Activated T-helper 1 cell treated with anti-CD3 and anti-CD28 coated beads, Interleukin-12 subunit alpha, Interleukin-12 subunit beta, Interleukin-2, Interleukin-4 antibody, amounts not matched to agents 30 ng/mL and 10 ng/mL and 1 ng/mL, durations not matched to agents 14 hours and 24 hours and 36 hours (primary cell): ENCODE results near the gene RBM19. TPM values are rescaled to one million over a fixed set of nuclear protein-coding genes. Genes with fewer than 3 reads are reported as not detected.

Experiments
- DNase-seq: peaks from one replicate; pipeline ENCODE4 v3.0.0; 2021; ENCODE audit warnings: low spot score
- H3K27ac Mint-ChIP-seq: one replicate; pipeline ENCODE4 v1.8.0; 2021; ENCODE audit warnings: mild to moderate bottlenecking, mixed read lengths
- H3K27me3 Mint-ChIP-seq: one replicate; pipeline ENCODE4 v1.8.0; 2022; ENCODE audit warnings: mild to moderate bottlenecking, moderate library complexity, mixed read lengths; ENCODE audit not compliant: insufficient read depth
- H3K36me3 Mint-ChIP-seq: one replicate; pipeline ENCODE4 v1.8.0; 2021; ENCODE audit warnings: low read depth, mixed read lengths
- H3K4me1 Mint-ChIP-seq: one replicate; pipeline ENCODE4 v1.8.0; 2021; ENCODE audit warnings: low read depth, mixed read lengths
- H3K4me3 Mint-ChIP-seq: one replicate; pipeline ENCODE4 v1.8.0; 2021; ENCODE audit warnings: mild to moderate bottlenecking, moderate library complexity, mixed read lengths
- H3K9me3 Mint-ChIP-seq: one replicate; pipeline ENCODE4 v1.8.0; 2021; ENCODE audit warnings: mixed read lengths
- intact Hi-C: fragments of 100-400 bp; cut with micrococcal nuclease; formaldehyde crosslinking; loops from one replicate; pipeline ENCODE4 v1.15.1; 2024
- total RNA-seq: library from RNA; stranded (reverse); gene quantifications from 2 replicates; pipeline ENCODE4 v1.2.3, GENCODE V29; 2022

RBM19 gene
- total RNA-seq, 1 donor from 2014 or later: 102 TPM

DNA sequence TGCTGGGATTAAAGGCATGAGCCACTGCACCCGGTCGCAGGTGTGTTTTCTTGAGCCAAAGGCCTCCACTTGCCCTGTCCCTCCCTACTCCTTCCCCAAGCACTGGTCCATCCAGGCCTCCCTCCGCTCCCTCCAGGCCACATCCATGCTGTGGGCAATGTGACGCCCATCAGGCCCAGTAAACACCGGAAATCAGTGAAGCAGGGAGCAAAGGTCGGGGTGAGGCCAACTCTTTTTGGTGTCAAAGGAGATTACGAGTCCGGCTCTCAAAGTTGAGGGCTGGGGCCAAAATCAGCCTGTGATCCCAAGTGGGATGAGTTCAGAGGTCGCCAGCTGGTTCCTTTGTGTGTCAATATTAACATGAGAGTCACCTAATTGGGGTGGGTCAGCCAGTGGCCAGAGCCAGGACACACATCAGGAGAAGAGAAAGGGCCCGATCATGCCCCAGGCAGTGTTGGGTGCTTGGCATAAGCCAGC, 195.7 kb downstream of the RBM19 start:
- Mint-ChIP-seq H3K4me3 (no peak overlapping the region), H3K9me3 (no peaks in the 10 kb centered on the region), H3K36me3 (no peaks in the 10 kb centered on the region), H3K4me1 (no peaks in the 10 kb centered on the region), H3K27ac (no peak overlapping the region), H3K27me3 (no peaks in the 10 kb centered on the region)
- no peak for DNase-seq
- intact Hi-C loops: no loop called here

DNA sequence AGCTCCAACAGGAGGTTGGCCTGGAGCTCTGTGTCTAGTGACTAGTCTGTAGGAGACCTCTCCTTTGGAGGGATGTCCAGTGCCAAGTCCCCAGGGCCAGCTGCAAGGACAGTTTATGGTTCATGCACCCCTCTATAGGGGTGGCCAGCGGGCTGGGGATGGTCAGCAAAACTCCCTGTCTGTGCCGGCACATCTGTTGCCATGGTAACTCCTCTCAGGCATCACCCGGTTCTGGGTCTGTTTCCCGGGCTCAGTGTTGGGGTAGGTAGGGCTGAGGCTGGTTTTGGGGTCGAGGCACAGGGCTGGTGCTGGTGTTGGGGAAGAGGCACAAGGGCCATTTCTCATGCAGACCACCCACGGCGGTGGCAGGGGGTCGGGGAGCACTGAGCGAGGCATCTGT, 196.8 kb downstream of the RBM19 start:
- no peak for DNase-seq
- Mint-ChIP-seq H3K9me3 (no peaks in the 10 kb centered on the region), H3K4me1 (no peaks in the 10 kb centered on the region), H3K4me3 (no peak overlapping the region), H3K27ac (no peak overlapping the region), H3K36me3 (no peaks in the 10 kb centered on the region), H3K27me3 (no peaks in the 10 kb centered on the region)
- intact Hi-C loops: no loop called here

DNA sequence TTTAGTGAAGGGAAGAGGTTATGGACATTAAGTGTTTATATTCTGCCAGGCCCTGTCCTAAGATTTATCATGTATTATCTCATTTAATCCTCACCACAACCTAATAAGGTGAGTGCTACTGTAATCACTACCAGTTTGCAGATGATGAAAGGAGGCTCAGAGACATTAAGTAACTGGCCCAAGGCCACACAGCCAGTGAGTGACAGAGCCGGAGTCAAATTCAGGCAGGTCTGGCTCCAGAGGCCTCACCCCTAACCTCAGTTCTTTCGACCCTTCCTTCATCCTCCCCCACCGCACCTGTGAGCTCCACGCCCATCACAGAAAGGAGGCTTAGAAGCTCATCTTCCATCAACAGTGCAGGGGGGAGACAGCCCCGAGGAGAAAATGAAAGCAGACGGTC, 197.3 kb downstream of the RBM19 start:
- H3K27ac Mint-ChIP-seq: no peak overlapping the region
- H3K9me3 Mint-ChIP-seq: no peaks in the 10 kb centered on the region
- DNase-seq: no peak
- no peaks in the 10 kb centered on the region for H3K27me3 Mint-ChIP-seq
- no peaks in the 10 kb centered on the region for H3K36me3 Mint-ChIP-seq
- H3K4me3 Mint-ChIP-seq: no peak overlapping the region
- H3K4me1 Mint-ChIP-seq: no peaks in the 10 kb centered on the region
- intact Hi-C loops: no loop called here

DNA sequence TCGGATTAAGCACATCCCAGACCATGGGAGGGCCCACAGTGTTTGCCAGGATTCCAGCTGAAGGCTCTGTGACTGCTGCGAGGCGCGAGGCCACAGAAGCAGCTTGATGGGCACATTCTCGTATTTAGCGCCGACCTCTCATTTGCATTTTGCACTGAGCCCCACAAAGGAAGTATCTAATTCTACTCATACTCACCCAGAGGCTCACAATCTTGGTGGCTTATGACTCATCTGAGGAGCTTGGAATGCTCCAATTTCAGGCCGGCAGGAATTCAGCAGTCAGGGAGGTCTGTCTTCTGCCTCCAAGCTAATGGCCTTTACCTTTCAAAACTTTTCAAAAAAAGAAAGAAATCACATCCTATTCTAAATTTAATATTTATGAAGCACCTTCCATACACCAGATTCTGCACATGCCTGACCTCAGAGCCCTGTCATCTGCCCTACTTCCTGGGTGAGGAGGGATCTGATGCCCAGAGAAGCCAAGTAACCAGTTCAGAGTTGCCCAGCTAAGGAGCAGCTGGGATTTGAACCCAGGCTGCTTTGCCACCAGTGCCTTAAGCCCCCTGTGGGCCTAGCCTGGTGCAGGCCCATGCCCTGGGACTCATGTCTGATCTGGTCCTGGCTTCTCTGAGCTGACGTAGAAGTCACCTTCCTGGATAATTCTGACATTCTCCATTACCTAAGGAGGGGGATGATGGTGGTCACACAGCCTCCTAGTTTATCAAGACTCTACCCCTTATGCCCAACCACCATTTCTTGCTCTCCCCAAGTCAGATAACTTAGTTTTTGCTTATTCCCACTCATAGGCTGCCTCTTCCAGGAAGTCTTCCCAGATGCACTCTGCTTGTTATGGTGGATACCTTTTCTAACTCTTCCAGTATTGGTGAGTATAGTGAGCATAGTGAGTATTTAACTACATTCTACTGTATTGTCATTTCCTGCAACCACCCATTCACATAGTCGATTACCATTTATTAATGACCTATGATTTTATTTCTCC, 198.9 kb downstream of the RBM19 start:
- no peaks in the 10 kb centered on the region for H3K9me3 Mint-ChIP-seq
- intact Hi-C loops: no loop called here
- H3K4me3 Mint-ChIP-seq: no peak overlapping the region
- H3K36me3 Mint-ChIP-seq: no peaks in the 10 kb centered on the region
- H3K4me1 Mint-ChIP-seq: no peaks in the 10 kb centered on the region
- DNase-seq: no peak
- H3K27ac Mint-ChIP-seq: no peak overlapping the region
- no peaks in the 10 kb centered on the region for H3K27me3 Mint-ChIP-seq
